B cell (primary cell): ENCODE results near the gene ESYT2.

ENCODE experiments used
- CTCF ChIP-seq: fragments of 200-600 bp; IDR thresholded peaks from one replicate; pipeline ENCODE4 v1.8.0; 2022; ENCODE audit warnings: antibody characterized with exemption, mild to moderate bottlenecking
- EZH2 ChIP-seq: IDR thresholded peaks from 2 replicates; pipeline ENCODE4 v1.6.1; 2012; ENCODE audit warnings: borderline replicate concordance, low read depth, mild to moderate bottlenecking, moderate library complexity, low read length; ENCODE audit not compliant: insufficient read depth, poor library complexity, severe bottlenecking

DNA sequence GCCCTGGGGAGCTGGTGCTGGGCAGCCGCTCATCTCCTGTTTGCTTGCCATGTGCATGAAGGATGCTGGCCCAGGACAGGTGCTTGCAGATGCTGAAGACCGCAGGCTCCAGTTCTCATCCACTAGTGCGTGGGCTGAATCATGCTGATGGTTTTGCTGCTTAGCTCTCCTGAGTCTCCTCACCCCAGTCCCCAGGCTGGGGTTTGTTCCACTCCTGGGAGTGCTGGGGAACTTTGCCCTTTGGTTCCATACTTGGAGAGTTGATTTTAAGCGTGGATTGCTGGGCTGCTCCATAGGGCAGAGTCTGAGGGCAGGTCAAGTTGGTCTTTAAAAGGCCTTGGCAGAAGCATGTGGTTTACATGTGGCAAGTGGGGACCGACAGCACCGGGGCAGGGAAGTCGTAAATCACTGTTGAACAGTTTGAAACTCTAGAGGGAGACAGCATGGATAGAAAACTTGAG, 36.2 kb upstream of the ESYT2 start:
- TF ChIP-seq CTCF (no peak), EZH2 (no peak)
